PC-9 (cell line): ENCODE results near the gene MMAB. TPM values are rescaled to one million over a fixed set of nuclear protein-coding genes. Genes with fewer than 3 reads are reported as not detected.
"Not testable (repeated sequence)": the region's sequence is repeated elsewhere in the genome, so short reads cannot be mapped to it uniquely, and the experiment has no call there.

Source experiments
- BruUV-seq: library from RNA; stranded (reverse); fragments of 400-500 nt; replicated peaks from 2 replicates; lab custom pipeline; 2021; lab: Mats Ljungman, UMichigan
- CTCF ChIA-PET: fragments of 300-600 bp; sonication (Branson Sonifier 250); formaldehyde crosslinking; loops from one replicate; lab custom pipeline; 2022; ENCODE audit warnings: antibody characterized with exemption; lab: Charles Lee
- POLR2A ChIA-PET: fragments of 300-600 bp; sonication (Branson Sonifier 250); formaldehyde crosslinking; loops from one replicate; lab custom pipeline; 2022; ENCODE audit warnings: antibody characterized with exemption; ENCODE audit not compliant: unreplicated experiment; lab: Charles Lee
- DNase-seq, 2 experiments: peaks; one replicate each; pipeline versions ENCODE4 v3.0.0 to v3.0.0-alpha.2; 2015 to 2022; ENCODE audit warnings: mixed read lengths in 1 of 2
- H2AFZ ChIP-seq: fragments of 200-600 bp; sonication (generic); 2 replicates; pipeline ENCODE4 v1.8.1; 2017; ENCODE audit warnings: antibody characterized with exemption
- H3F3A ChIP-seq: fragments of 200-600 bp; sonication (generic); 2 replicates; pipeline ENCODE4 v1.8.1; 2017; ENCODE audit warnings: antibody characterized with exemption, mild to moderate bottlenecking, low read depth; ENCODE audit not compliant: insufficient read depth
- H3K27ac ChIP-seq: fragments of 200-600 bp; sonication (generic); 2 replicates; pipeline ENCODE4 v1.6.1; 2016; ENCODE audit warnings: mixed run types
- H3K27me3 ChIP-seq: fragments of 200-600 bp; sonication (generic); 2 replicates; pipeline ENCODE4 v1.6.1; 2016; ENCODE audit warnings: low read depth, mixed run types; ENCODE audit not compliant: insufficient read depth
- H3K36me3 ChIP-seq: fragments of 200-600 bp; sonication (generic); 2 replicates; pipeline ENCODE4 v1.6.1; 2016; ENCODE audit warnings: low read depth, mixed run types
- H3K4me1 ChIP-seq: fragments of 200-600 bp; sonication (generic); replicated peaks from 2 replicates; pipeline ENCODE4 v1.6.1; 2016; ENCODE audit warnings: mixed run types; ENCODE audit not compliant: insufficient read depth
- H3K4me2 ChIP-seq: fragments of 200-600 bp; sonication (generic); 2 replicates; pipeline ENCODE4 v1.6.1; 2017; ENCODE audit warnings: mixed run types
- H3K4me3 ChIP-seq: fragments of 200-600 bp; sonication (generic); 2 replicates; pipeline ENCODE4 v1.6.1; 2016; ENCODE audit warnings: mixed run types
- H3K79me2 ChIP-seq: fragments of 200-600 bp; sonication (generic); 2 replicates; pipeline ENCODE4 v1.6.1; 2017; ENCODE audit warnings: low read depth, mixed run types
- H3K9me2 ChIP-seq: fragments of 200-600 bp; sonication (generic); 2 replicates; pipeline ENCODE4 v1.8.1; 2017; ENCODE audit warnings: mild to moderate bottlenecking; ENCODE audit not compliant: insufficient read depth
- H3K9me3 ChIP-seq: fragments of 200-600 bp; sonication (generic); 2 replicates; pipeline ENCODE4 v1.8.1; 2016; ENCODE audit warnings: low read depth; ENCODE audit not compliant: insufficient read depth
- H4K20me1 ChIP-seq: fragments of 200-600 bp; sonication (generic); 2 replicates; pipeline ENCODE4 v1.8.1; 2017; ENCODE audit not compliant: insufficient read depth
- CTCF ChIP-seq: fragments of 200-600 bp; sonication (generic); conservative IDR thresholded peaks from 2 replicates; pipeline ENCODE4 v1.6.1; 2017; ENCODE audit warnings: mixed run types, antibody characterized with exemption, mild to moderate bottlenecking, moderate library complexity
- EZH2 ChIP-seq: fragments of 200-600 bp; sonication (generic); IDR thresholded peaks from 2 replicates; pipeline ENCODE4 v1.8.0; 2017; ENCODE audit warnings: antibody characterized with exemption, low read depth
- intact Hi-C: fragments of 100-400 bp; cut with micrococcal nuclease; formaldehyde crosslinking; loops from one replicate; pipeline ENCODE4 v1.10.0; 2022; ENCODE audit not compliant: unreplicated experiment
- total RNA-seq: library from RNA; stranded (reverse); gene quantifications from 2 replicates; pipeline ENCODE4 v1.2.3, GENCODE V29; 2021

Gene MMAB
- total RNA-seq, 1 experiment from 2014 or later: 84.3 TPM

DNA sequence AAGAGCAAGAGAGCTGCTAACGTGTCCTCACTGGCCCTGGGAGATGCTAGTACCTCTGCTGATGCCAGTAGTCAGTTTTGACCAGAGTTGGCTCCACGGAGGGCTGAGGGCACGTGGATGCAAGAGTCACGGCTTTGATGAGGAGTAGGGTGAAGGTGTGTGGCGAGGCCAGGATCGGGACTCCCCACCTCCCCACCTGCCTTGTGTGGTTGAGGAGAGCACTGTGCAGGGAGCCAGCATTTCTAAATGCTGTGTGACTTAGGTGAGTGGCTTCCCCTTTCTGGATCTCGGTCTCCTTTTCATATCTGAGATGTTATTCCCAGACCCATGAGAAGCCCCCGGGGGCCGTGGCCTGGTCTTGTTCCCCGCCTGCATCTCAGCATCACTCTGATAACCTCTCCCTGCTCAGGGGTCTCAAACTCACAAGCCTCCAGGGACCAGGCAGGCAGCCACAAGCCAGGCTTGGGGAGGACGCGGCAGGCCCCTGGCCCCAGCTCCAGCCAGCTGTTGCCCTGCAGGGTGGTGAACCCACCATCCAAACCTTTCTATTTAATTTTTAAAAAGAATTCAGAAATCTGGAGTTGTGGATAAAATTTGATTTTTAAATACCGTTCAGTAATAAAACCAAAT lies 32.4 kb upstream of the MMAB start:
- POLR2A ChIA-PET: no interaction called here
- no peak for TF ChIP-seq EZH2
- TF ChIP-seq CTCF: no peak
- no peaks in the 10 kb centered on the region for H3K9me3 ChIP-seq
- H3K4me1 ChIP-seq: no peaks in the 10 kb centered on the region
- no peaks in the 10 kb centered on the region for H3F3A ChIP-seq
- no peaks in the 10 kb centered on the region; the same call in 1 of the 2 replicates for H3K27me3 ChIP-seq
- CTCF ChIA-PET: no interaction called here
- H3K4me2 ChIP-seq: no peak overlapping the region
- intact Hi-C loops: no loop called here
- no peak overlapping the region for H3K4me3 ChIP-seq
- no TSS peak for BruUV-seq
- H3K79me2 ChIP-seq: no peaks in the 10 kb centered on the region
- H3K27ac ChIP-seq: no peak overlapping the region
- no peaks in the 10 kb centered on the region for H4K20me1 ChIP-seq
- DNase-seq: no peak
- H3K36me3 ChIP-seq: no peaks in the 10 kb centered on the region
- no peak overlapping the region for H2AFZ ChIP-seq
- H3K9me2 ChIP-seq: no peaks in the 10 kb centered on the region

DNA sequence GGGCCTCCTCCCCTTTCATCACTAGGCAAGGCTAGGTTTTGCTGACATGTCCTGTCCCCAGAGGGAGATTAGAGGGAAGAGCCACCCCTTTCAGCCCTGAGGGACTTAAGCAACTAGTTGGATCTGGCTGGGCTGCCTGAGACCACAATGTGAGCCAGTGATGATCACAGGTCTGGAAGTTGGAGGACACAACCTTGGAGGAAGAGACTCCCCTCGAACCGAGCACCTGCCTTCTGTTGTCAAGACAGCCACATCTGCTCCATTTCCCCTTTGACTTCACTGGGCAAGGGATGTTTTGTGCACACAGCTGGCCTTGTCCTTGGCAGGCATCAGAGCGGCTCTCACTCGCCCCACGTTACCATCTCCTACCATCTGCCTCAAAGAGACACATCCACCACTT lies 31.7 kb upstream of the MMAB start:
- intact Hi-C loops: no loop called here
- Histone ChIP-seq H3K27ac (no peak overlapping the region), H4K20me1 (no peaks in the 10 kb centered on the region), H2AFZ (no peak overlapping the region), H3K9me3 (no peaks in the 10 kb centered on the region), H3K4me3 (no peak overlapping the region), H3F3A (no peaks in the 10 kb centered on the region), H3K27me3 (no peaks in the 10 kb centered on the region; the same call in 1 of the 2 replicates), H3K4me1 (no peaks in the 10 kb centered on the region), H3K79me2 (no peaks in the 10 kb centered on the region), H3K4me2 (no peak overlapping the region), H3K9me2 (no peaks in the 10 kb centered on the region), H3K36me3 (no peaks in the 10 kb centered on the region)
- ChIA-PET CTCF (no interaction called here), POLR2A (no interaction called here)
- no TSS peak for BruUV-seq
- TF ChIP-seq EZH2: no peak
- TF ChIP-seq CTCF: no peak
- DNase-seq: no peak

DNA sequence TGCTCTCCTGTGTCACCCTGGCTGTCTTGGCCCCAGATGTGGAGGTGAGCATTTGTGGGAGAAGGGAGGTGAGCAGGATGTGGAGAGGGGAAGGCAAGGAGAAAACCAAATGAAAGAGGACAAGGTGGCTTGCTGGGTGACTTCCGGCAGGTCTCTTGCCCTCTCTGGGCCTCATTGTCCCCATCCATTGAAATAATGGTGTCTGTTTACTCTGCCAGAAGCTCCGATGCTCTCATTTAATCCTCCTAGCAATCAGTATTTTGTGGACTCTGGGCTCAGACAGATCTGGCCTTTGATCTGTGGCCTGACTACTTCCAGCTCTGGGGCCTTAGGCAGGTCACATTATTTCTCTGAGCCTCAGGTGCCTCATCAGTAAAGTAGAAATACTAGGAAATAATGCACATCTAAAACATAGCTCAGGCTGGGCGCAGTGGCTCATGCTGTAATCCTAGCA lies 30.9 kb upstream of the MMAB start:
- Histone ChIP-seq H3F3A (no peaks in the 10 kb centered on the region), H3K4me3 (no peak overlapping the region), H3K9me2 (no peaks in the 10 kb centered on the region), H3K27me3 (no peaks in the 10 kb centered on the region), H3K4me1 (no peaks in the 10 kb centered on the region), H3K9me3 (no peaks in the 10 kb centered on the region), H3K27ac (no peak overlapping the region), H3K36me3 (no peaks in the 10 kb centered on the region), H2AFZ (no peak overlapping the region), H3K79me2 (no peaks in the 10 kb centered on the region), H4K20me1 (no peaks in the 10 kb centered on the region), H3K4me2 (no peak overlapping the region)
- intact Hi-C loops: no loop called here
- ChIA-PET POLR2A (no interaction called here), CTCF (interaction anchor here (0.7 kb wide), 1 partner anchor 484 kb away, joined by 4 read pairs; no protein-coding TSS in a partner anchor)
- no TSS peak for BruUV-seq
- DNase-seq: no peak
- no peak for TF ChIP-seq CTCF
- TF ChIP-seq EZH2: no peak

- H3K4me1 ChIP-seq, BruUV-seq, H3K27ac ChIP-seq, H3F3A ChIP-seq, H3K4me2 ChIP-seq, intact Hi-C loops, H3K27me3 ChIP-seq, POLR2A ChIA-PET, H3K36me3 ChIP-seq, H3K79me2 ChIP-seq, DNase-seq, H3K9me3 ChIP-seq, H4K20me1 ChIP-seq, H3K9me2 ChIP-seq, H2AFZ ChIP-seq, H3K4me3 ChIP-seq: not testable (repeated sequence)
- CTCF ChIA-PET: interaction anchor here (0.6 kb wide), 1 partner anchor 19 kb away, joined by 17 read pairs; no protein-coding TSS in a partner anchor
These were observed 28.8 kb upstream of the MMAB start for GRCh38 chr12:109602132-109602531.
